Right renal pelvis (tissue), 4 donors: ENCODE measurements around the gene ATP6AP2. TPM values are rescaled to one million over a fixed set of nuclear protein-coding genes. Genes with fewer than 3 reads are reported as not detected.

Experiments
- DNase-seq, 4 donors: peaks; one replicate each; pipeline ENCODE4 v3.0.0-alpha.2; 2013; ENCODE audit warnings: low read depth in 4 of 4, low spot score in 3 of 4, missing footprints in 1 of 4
- polyA plus RNA-seq, 4 donors: library from polyadenylated mRNA; unstranded; fragments of 120-200 nt; gene quantifications; one replicate each; pipeline ENCODE4 v1.2.1, GENCODE V29; 2013; ENCODE audit not compliant: insufficient read length in 4 of 4

The ATP6AP2 gene
- polyA plus RNA-seq, 4 donors, result 193 to 234 (median 230) TPM

DNA sequence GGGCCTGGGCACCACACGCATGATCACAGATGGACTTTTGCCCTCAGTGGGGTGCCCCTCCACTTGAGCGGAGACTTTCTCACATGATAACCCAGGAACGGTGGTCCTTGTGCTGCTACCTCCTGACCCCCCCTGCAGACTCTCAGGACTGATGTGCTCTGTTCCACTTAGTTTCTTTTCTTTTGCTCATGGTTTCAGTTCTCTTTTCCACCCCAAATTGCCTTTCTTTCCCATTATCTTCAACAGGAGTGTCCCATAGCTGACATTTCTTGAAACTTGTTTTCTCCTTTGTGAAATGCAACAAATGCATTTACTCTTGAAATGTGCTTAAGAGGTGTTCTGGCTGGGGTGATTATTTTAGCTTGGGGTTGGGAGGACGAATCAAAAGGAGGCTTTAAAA lies 51.4 kb downstream of the ATP6AP2 start:
- no peak for DNase-seq

DNA sequence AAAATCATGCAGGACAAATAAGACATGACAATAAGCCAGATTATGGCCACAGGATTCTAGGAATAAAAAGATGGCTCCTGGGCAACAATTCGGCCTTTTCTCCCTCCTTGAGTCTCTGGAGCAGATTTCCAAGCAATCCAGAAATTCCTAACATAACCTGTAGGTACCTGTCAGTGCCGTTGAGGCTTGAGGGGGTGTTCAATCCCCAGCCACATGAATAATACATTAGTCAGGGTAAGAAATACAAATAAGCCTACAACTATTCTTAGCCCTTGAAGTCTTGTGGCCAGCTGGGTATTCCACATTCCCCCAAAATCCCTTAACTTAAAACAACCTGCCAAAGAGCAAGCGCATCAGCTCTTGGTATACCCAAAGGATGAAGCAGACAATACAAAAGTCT lies 56.9 kb downstream of the ATP6AP2 start:
- no peak for DNase-seq

DNA sequence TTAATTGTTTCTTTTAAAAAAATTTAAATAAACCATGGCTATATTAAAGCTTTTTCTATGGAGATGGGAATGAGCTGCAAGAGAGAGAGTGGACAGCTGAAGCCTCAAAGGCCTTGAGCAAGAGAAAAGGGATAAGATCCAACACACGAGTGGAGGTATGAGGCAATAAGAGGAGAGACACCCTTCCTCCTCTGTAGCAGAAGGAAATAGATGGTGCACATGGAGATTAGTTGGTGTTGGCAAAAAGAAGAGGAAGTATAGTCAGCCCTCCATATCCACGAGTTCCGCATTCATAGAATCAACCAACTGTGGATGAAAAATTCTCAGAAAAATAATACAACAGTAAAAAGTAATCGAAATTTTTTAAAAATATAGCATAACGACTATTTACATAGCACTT lies 63.4 kb downstream of the ATP6AP2 start:
- no peak for DNase-seq

DNA sequence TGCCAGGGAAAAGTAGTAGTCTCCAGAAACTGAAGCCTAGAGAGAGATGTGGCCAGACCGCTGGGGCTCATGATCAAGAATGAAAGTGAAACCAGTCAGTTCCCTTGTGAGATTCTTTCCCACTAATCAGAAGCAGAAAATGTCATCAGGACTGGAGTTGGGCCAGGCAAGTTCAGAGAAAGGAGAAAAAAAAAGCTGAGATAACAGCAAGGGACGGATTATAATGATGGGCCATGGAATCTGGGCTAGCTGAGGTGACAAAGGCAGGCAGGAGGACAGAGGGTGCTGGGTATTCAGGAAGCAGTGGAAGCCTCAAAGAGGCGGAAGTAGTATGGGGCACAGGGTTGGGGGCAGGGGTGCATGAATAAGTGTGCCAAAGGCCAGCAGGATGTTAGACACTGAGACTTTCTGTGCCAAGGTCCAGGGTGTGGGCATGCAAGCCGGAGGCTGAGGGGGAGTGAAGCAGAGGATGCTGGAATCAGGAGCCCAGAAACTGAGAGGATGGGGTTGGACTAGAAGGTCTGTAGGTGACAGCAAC lies 64.1 kb downstream of the ATP6AP2 start:
- no peak for DNase-seq

DNA sequence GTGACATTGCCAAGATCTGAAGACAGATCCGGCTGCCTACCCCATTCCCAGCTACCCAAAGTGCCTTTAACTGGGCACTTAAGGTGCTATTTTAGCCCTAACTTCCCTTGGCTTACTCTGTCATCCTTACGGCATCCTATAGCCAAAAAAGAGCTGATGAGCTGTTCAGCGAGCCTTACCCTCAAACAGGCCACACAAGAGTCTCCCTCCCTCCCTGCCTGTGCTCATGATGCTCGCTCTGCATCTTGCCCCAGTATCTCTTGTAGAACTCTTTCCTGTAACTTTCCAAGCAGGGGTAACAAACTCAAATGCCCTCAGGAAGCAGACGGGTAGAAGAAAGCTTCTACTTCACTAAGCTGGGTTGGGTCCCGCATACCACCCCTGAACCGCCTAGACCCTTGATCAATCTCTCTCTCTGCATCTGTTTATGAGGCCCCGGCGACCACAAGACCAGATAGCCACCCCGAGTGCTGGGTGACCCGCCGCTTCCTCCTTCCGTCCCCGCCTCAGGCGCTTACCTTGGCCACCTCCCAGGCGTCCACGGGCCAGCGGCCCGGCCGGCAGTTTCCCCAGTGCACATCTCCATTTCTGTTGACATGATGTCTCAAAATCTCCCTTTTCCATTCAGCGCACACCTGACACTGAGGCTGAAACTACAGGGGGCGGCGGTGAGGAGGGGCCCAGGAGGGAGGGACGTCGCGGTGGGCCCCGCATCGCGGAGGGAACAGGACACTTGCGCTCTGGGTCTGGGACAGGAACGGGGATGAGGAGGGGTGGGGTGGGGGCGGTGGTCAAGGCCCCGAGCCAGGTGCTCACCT lies 65.9 kb downstream of the ATP6AP2 start:
- DNase-seq, result no peak

DNA sequence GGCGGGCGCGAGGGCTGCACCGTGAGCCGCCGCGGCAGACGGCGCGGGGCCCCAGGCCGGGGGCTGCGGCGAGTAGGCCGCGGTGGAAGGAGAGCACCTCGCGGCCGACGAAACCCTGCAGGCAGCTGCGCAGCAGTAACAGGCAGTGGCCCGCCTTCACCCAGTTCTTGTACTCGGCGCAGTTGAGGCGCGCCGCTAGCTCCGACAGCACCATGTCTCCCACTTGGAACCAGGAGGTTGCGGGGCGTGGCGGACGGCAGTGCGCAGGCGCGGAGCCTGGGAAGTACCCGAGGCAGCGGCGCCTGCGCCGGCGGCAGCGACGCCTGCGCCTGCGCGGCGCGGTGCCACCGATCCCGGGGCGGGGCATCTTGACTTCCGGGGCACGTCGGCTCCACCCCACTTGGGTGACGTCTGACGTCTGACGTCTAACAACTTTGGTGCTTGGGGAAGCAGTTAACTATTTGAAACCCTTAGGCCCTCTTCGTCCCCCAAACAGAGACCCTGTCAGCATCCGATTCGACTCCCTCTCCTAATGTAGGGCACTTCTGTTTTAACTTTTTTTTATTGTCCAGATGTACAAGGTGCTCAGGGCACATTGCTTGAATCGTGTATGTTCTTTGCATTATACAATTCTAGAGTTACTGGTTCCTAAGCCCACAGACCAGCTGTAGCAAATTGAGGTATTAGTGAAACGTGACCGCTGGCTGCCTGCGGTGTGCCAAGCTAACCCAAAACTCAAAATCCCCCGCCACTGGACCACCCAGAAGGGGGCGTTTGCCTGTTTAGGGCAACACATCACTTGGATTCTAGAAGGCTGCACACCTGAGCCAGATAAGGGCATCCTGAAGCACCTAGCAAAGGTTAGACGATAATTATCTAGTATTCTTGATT lies 66.8 kb downstream of the ATP6AP2 start, which contains the start of gene CXorf38:
Gene CXorf38 (minus strand): TSS at position 255 of the 891 bp plus-strand sequence. CDS start 41 bp downstream, at position 214.
- DNase-seq, result peak; percentile 77 to 80 (median 80)

DNA sequence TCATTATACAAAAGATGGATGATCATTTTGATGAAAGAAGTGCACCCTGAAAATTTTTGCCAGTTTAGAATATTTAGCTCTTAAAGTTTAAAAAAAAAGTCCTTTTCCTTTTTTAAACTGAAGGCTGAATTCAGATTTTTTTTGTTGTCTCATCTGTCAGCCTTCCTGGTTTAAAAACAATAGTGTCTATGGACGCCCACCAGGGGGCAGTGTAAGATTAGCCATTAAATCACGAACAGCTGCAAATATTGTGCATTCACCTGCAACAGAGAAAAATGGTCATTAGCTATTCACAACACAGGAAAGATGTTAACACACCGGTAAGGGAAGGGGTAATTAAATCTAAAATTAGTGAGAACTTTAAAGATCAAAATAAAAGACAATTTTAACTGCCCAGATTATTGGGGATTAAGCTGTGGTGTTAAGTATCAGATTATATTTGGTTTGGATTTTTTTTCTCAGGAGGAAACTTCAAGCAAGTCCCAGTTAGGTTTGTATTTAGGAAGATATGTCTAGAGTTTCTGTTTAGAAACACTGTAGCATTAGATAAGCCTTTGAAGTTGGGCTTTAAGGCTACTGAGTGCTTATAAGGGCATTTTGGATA lies 71.0 kb downstream of the ATP6AP2 start:
- DNase-seq, result peak in 3 of 4 donors; percentile 38 to 49 (median 38)

DNA sequence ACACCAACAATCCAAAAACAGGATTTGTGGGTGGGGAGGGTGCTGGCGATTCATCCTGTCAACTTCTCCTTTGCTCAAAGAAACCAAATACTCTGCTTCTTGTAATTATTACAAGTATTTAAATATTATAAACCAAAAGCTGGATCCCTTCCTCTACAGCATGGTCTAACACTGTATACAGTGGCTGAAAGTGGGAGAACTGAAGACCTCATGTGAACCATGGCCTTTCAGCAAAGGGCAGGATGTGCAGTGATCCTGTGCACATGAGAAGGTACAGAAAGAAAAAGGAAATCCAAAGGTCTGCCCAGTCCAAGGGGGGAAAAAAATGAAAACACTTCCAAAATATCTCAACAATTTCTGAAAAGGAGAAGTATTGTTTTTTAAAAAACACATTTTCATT lies 71.9 kb downstream of the ATP6AP2 start:
- no peak for DNase-seq

DNA sequence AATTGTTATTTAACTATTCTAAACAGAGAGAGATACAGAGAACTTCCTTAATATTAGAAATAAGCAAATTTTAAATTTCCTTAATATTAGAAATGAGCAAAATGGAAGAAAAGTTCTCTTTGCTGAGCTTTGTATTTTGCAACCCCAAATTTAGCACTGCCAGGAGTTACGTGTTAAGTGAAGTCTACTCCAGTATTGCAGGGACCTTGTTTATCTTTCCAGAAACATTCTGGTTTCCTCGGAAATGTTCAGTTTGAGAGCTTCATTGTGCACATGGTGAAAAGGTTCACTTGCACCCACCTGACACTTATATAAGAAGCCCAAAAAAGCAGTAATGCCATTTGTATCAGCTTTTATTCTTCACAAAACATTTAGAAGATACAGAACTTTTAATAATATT lies 72.8 kb downstream of the ATP6AP2 start:
- DNase-seq, result no peak

Other genes starting within 250 kb of the ATP6AP2 start
- not detected for gene MPC1L, start 42.5 kb downstream of the ATP6AP2 start, polyA plus RNA-seq
- gene CXorf38, start 66.6 kb downstream of the ATP6AP2 start, polyA plus RNA-seq, result 10 to 100 TPM; 10.8 to 11.8 (median 11.5) TPM
- gene MED14, start 154.6 kb downstream of the ATP6AP2 start, polyA plus RNA-seq, result 10 to 100 TPM; 44.2 to 53.7 (median 49.5) TPM